ENCODE results near the gene RALGAPB.

GRCh38 chr20:38590676-38591473 lies 118.2 kb downstream of the RALGAPB start:
- TF ChIP-seq POLR2A (IDR thresholded peaks at IDR 0.05; ENCODE audit: low read depth, low read length) (no peak), POLR2AphosphoS5 (IDR thresholded peaks at IDR 0.05; ENCODE audit: low read depth, low read length) (no peak), TAF1 (IDR thresholded peaks at IDR 0.05; ENCODE audit: borderline replicate concordance, low read depth, low read length) (no peak)
